K562 (cell line): ENCODE data around the gene MYO1A. TPM values are rescaled to one million over a fixed set of nuclear protein-coding genes. Genes with fewer than 3 reads are reported as not detected.

Source experiments
- ATAC-seq: fragments of 200-7000 bp; cut with Tn5 transposase; 3 replicates; pipeline ENCODE4 v1.9.1; 2020; ENCODE audit warnings: moderate library complexity
- BruUV-seq: library from RNA; stranded (reverse); fragments of 400-500 nt; replicated peaks from 2 replicates; lab custom pipeline; 2021; lab: Mats Ljungman, UMichigan
- CTCF ChIA-PET: fragments of 300-600 bp; formaldehyde crosslinking; extraction: SDS; loops from one replicate; lab custom pipeline; 2021; ENCODE audit warnings: low intra/inter-chr PET ratio; lab: Yijun Ruan, JAX
- POLR2A ChIA-PET: fragments of 300-600, 350-650 bp; sonication (Branson Sonifier 250); formaldehyde crosslinking; extraction: SDS; loops from one replicate; lab custom pipeline; 2021; ENCODE audit warnings: antibody characterized with exemption, inconsistent platforms; lab: Yijun Ruan, JAX
- DNase-seq, 4 experiments: peaks; one replicate each; pipeline versions ENCODE4 v3.0.0 to v3.0.0-alpha.2; 2011 to 2018; ENCODE audit warnings: low spot score in 3 of 4, mixed read lengths in 3 of 4; ENCODE audit errors: extremely low read depth in 1 of 4
- FAIRE-seq: peaks from 2 replicates; lab custom pipeline; 2011; peaks lifted over from hg19 to GRCh38; lab: Jason Lieb, UNC
- H2AFZ ChIP-seq: 2 replicates; pipeline ENCODE4 v1.6.0; 2011; ENCODE audit warnings: low read depth, low read length, control low read depth, inconsistent platforms
- H3K27ac ChIP-seq: fragments of 200-600 bp; 3 replicates; pipeline ENCODE4 v1.8.0; 2011; ENCODE audit warnings: low read depth, mild to moderate bottlenecking, control low read depth, inconsistent platforms, low read length, moderate library complexity, mixed read lengths; ENCODE audit errors: extremely low read depth
- H3K27me3 ChIP-seq, 2 experiments: fragments of 300-600 bp in 1 of 2; 2 replicates in 1 of 2; 3 replicates in 1 of 2; pipeline versions ENCODE4 v1.6.0 to v1.8.0; 2011; ENCODE audit warnings: inconsistent platforms in 2 of 2, low read length in 2 of 2, mild to moderate bottlenecking in 1 of 2, mixed read lengths in 1 of 2, moderate library complexity in 1 of 2; ENCODE audit not compliant: control insufficient read depth in 2 of 2, insufficient read depth in 2 of 2
- H3K36me3 ChIP-seq: fragments of 300-600 bp; 3 replicates; pipeline ENCODE4 v1.8.0; 2011; ENCODE audit warnings: mild to moderate bottlenecking, low read length, inconsistent platforms; ENCODE audit not compliant: control insufficient read depth, insufficient read depth
- H3K4me1 ChIP-seq, 2 experiments: fragments of 200-600 bp in 1 of 2; replicated peaks in 1 of 2; 2 replicates in 1 of 2; 3 replicates in 1 of 2; pipeline versions ENCODE4 v1.5.1 to v1.8.0; 2011; ENCODE audit warnings: inconsistent platforms in 2 of 2, low read length in 2 of 2, mild to moderate bottlenecking in 1 of 2, mixed read lengths in 1 of 2, moderate library complexity in 1 of 2; ENCODE audit not compliant: control insufficient read depth in 2 of 2, insufficient read depth in 2 of 2
- H3K4me2 ChIP-seq: 2 replicates; pipeline ENCODE4 v1.6.1; 2011; ENCODE audit warnings: low read length, control low read depth, inconsistent platforms, mixed read lengths; ENCODE audit not compliant: insufficient read depth
- H3K4me3 ChIP-seq: fragments of 200-600 bp; sonication (generic), shearing (Covaris generic); 2 replicates; pipeline ENCODE4 v1.5.1; 2016; ENCODE audit warnings: control low read depth, inconsistent platforms
- H3K79me2 ChIP-seq: fragments of 200-600 bp; 3 replicates; pipeline ENCODE4 v1.8.0; 2011; ENCODE audit warnings: low read length, inconsistent platforms; ENCODE audit not compliant: control insufficient read depth, insufficient read depth
- H3K9ac ChIP-seq, 2 experiments: 2 replicates each; pipeline versions ENCODE4 v1.6.0 to v1.6.1; 2011; ENCODE audit warnings: low read depth in 2 of 2, low read length in 2 of 2, control low read depth in 1 of 2, inconsistent platforms in 1 of 2, mild to moderate bottlenecking in 1 of 2, mixed read lengths in 1 of 2; ENCODE audit not compliant: insufficient read depth in 1 of 2
- H3K9me1 ChIP-seq: one replicate; pipeline ENCODE4 v1.6.0; 2011; ENCODE audit warnings: inconsistent platforms, mild to moderate bottlenecking, low read length, moderate library complexity; ENCODE audit not compliant: control insufficient read depth, insufficient read depth
- H3K9me3 ChIP-seq: replicated peaks from 2 replicates; pipeline ENCODE4 v1.5.1; 2011; ENCODE audit warnings: low read depth, low read length, inconsistent platforms; ENCODE audit not compliant: control insufficient read depth, insufficient read depth
- H4K20me1 ChIP-seq: replicated peaks from 2 replicates; pipeline ENCODE4 v1.6.1; 2011; ENCODE audit warnings: low read length, inconsistent platforms, mixed read lengths; ENCODE audit not compliant: control insufficient read depth, insufficient read depth
- ARID4B ChIP-seq: sonication (generic); formaldehyde crosslinking; IDR thresholded peaks from 2 replicates; pipeline ENCODE4 v1.8.0; 2022; ENCODE audit warnings: mild to moderate bottlenecking, missing genetic modification reagents
- BRD9 ChIP-seq: fragments of 450-650 bp; IDR thresholded peaks from 2 replicates; pipeline ENCODE4 v1.6.1; 2018; ENCODE audit warnings: low read depth; ENCODE audit not compliant: partially characterized antibody
- CBX8 ChIP-seq: fragments of 200-600 bp; sonication (generic); IDR thresholded peaks from 2 replicates; pipeline ENCODE4 v1.6.1; 2012; ENCODE audit warnings: borderline replicate concordance, mixed run types, low read depth, mild to moderate bottlenecking, moderate library complexity, mixed read lengths, low read length, control low read depth, inconsistent platforms; ENCODE audit not compliant: poor library complexity, severe bottlenecking; ENCODE audit errors: extremely low read depth
- PRDM10 ChIP-seq: fragments of 450-650 bp; IDR thresholded peaks from 2 replicates; pipeline ENCODE4 v1.6.1; 2018; ENCODE audit not compliant: partially characterized antibody
- SMAD1 ChIP-seq: fragments of 150-350 bp; IDR thresholded peaks from 2 replicates; pipeline ENCODE4 v1.6.1; 2014; ENCODE audit warnings: low read length, low read depth; ENCODE audit not compliant: partially characterized antibody
- SUPT5H ChIP-seq: fragments of 450-650 bp; IDR thresholded peaks from 2 replicates; pipeline ENCODE4 v1.6.1; 2016
- WGBS: fragments of 100-300 bp; shearing (Covaris generic); methylation state at CpG from one replicate; pipeline ENCODE4 v1.1.6; 2016; ENCODE audit warnings: low coverage, mixed read lengths; ENCODE audit not compliant: insufficient coverage; ENCODE audit errors: missing lambda C conversion rate; 5-methylcytosine and 5-hydroxymethylcytosine counted together
- in situ Hi-C: fragments of 300-500 bp; cut with MboI; formaldehyde crosslinking; loops from 4 replicates; pipeline ENCODE4 v1.15.0; 2018; ENCODE audit warnings: inconsistent platforms, mixed read lengths
- intact Hi-C: fragments of 100-400 bp; cut with micrococcal nuclease; formaldehyde crosslinking; loops from 2 replicates; pipeline ENCODE4 v1.14.2; 2022
- polyA plus RNA-seq, 8 experiments: library from polyadenylated mRNA; depleted of rRNA in 4 of 8; stranded (reverse) in 5 of 8; unstranded in 3 of 8; fragments of >200 nt; fragmentation: Nextera tagmentation in 2 of 8; fragmentation: Illumina TruSeq in 1 of 8; extraction: Ambion mirVana in 2 of 8; extraction: Trizol in 1 of 8; gene quantifications; 2 replicates each; pipeline versions ENCODE4 v1.2.1 to v1.2.3, GENCODE V29; 2011 to 2014; ENCODE audit warnings: inconsistent platforms in 1 of 8, missing spikeins in 1 of 8
- total RNA-seq, 7 experiments: library from RNA; depleted of rRNA in 6 of 7; stranded (reverse); fragments of >200 nt in 6 of 7; fragmentation: Illumina TruSeq in 2 of 7; extraction: Trizol in 2 of 7; gene quantifications; 2 replicates each; pipeline versions ENCODE4 v1.2.1 to v1.2.3, GENCODE V29; 2011 to 2021; ENCODE audit warnings: low replicate concordance in 1 of 7
- TF ChIP-seq, protein P1 (sequence below): fragments of 250-450 bp; sonication (Bioruptor Pico); IDR thresholded peaks from 2 replicates; pipeline ENCODE4 v1.8.0; 2021; ENCODE audit warnings: mild to moderate bottlenecking, moderate library complexity

MYO1A gene
- total and polyA plus RNA-seq, 9 of the 15 experiments (the other 6 are each of a cell fraction or from before 2014, with no cell fraction given), result 0.03 to 0.29 (median 0.14) TPM; not detected in 2

GRCh38 chr12:57087691-57088353, 37.9 kb upstream of the MYO1A start (continued):
- TF ChIP-seq PRDM10, result peak; percentile 78

GRCh38 chr12:57087010-57087690, 37.2 kb upstream of the MYO1A start:
- H4K20me1 ChIP-seq, result peaks cover 5% of the 10 kb centered on the region
- peaks cover 16% of the 10 kb centered on the region; the same call in 2 of the 3 replicates for H3K36me3 ChIP-seq
- H3K27me3 ChIP-seq, result no peaks in the 10 kb centered on the region
- FAIRE-seq (no peak), ATAC-seq (peak; percentile 76), DNase-seq (peak; percentile 88 to 95 (median 90))
- peaks cover 29 to 60% of the 10 kb centered on the region in 2 experiments for H3K4me1 ChIP-seq
- H3K9me3 ChIP-seq, result no peaks in the 10 kb centered on the region
- POLR2A ChIA-PET, result interaction anchor here (0.5 to 6.0 kb wide), 5 partner anchors 7 to 372 kb away, joined by 3 to 44 read pairs (median 3); partner anchors contain the start of gene NEMP1
- intact Hi-C loops, result loop anchor here (10.0 kb wide), 1 partner anchor 452 kb away; the partner anchor contains the start of gene BAZ2A
- peaks cover 32% of the 10 kb centered on the region for H3K79me2 ChIP-seq
- H3K9ac ChIP-seq, result peak overlapping the region; percentile 93 to 98
- CTCF ChIA-PET, result interaction anchor here (1.3 kb wide), 2 partner anchors 18 to 25 kb away, joined by 3 read pairs; no protein-coding TSS in a partner anchor
- no TSS peak for BruUV-seq
- H3K9me1 ChIP-seq, result no peaks in the 10 kb centered on the region
- H2AFZ ChIP-seq, result peak overlapping the region; percentile 84
- H3K27ac ChIP-seq, result peak overlapping the region; percentile 93
- H3K4me2 ChIP-seq, result peak overlapping the region; percentile 93
- H3K4me3 ChIP-seq, result peak overlapping the region; percentile 73
- in situ Hi-C loops, result no loop called here
- under 1% methylated on average over 27 of the region's 52 CpGs for WGBS
- TF ChIP-seq CBX8 (no peak), SUPT5H (peak; percentile 69), BRD9 (peak; percentile 4), ARID4B (CRISPR knock-in tag) (0 out of 2 replicates have a peak, but pooled peaks have one; percentile 16), SMAD1 (peak; percentile 58)
- TF ChIP-seq, protein P1, sequence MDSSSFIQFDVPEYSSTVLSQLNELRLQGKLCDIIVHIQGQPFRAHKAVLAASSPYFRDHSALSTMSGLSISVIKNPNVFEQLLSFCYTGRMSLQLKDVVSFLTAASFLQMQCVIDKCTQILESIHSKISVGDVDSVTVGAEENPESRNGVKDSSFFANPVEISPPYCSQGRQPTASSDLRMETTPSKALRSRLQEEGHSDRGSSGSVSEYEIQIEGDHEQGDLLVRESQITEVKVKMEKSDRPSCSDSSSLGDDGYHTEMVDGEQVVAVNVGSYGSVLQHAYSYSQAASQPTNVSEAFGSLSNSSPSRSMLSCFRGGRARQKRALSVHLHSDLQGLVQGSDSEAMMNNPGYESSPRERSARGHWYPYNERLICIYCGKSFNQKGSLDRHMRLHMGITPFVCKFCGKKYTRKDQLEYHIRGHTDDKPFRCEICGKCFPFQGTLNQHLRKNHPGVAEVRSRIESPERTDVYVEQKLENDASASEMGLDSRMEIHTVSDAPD, result no peak
